OCI-M2 (cell line): Measurements from ENCODE around the gene FAM193A.
"Not testable (repeated sequence)": the region's sequence is repeated elsewhere in the genome, so short reads cannot be mapped to it uniquely, and the experiment has no call there.

Experiments
- DNase-seq: peaks from one replicate; lab custom pipeline; 2025; ENCODE audit not compliant: unreplicated experiment; lab: John Stamatoyannopoulos, UW

The FAM193A gene

GRCh38 chr4:2744576-2745270 lies 208.3 kb downstream of the FAM193A start:
- DNase-seq, result no peak

- no peak for DNase-seq
These were observed 209.1 kb downstream of the FAM193A start for GRCh38 chr4:2745516-2745915.

- DNase-seq, result no peak
These were observed 209.7 kb downstream of the FAM193A start for GRCh38 chr4:2745981-2746806.

GRCh38 chr4:2746891-2747695 lies 210.6 kb downstream of the FAM193A start:
- no peak for DNase-seq

- DNase-seq, result no peak
These were observed 214.5 kb downstream of the FAM193A start for GRCh38 chr4:2750719-2751605.

- no peak for DNase-seq
These were observed 217.0 kb downstream of the FAM193A start for GRCh38 chr4:2753436-2753835.

- no peak for DNase-seq
These were observed 218.7 kb downstream of the FAM193A start for GRCh38 chr4:2754848-2755819.

- no peak for DNase-seq
These were observed 219.6 kb downstream of the FAM193A start, which contains the start of gene TNIP2 for GRCh38 chr4:2755821-2756690. Gene TNIP2 (minus strand): TSS chr4:2756336. CDS start chr4:2756289, 47 bp downstream.

GRCh38 chr4:2756691-2757350 lies 220.4 kb downstream of the FAM193A start:
- DNase-seq, result no peak

GRCh38 chr4:2757426-2757825 lies 221.0 kb downstream of the FAM193A start:
- no peak for DNase-seq

GRCh38 chr4:2761035-2761923 lies 224.8 kb downstream of the FAM193A start:
- no peak for DNase-seq

GRCh38 chr4:2762048-2762447 lies 225.6 kb downstream of the FAM193A start:
- DNase-seq, result no peak

GRCh38 chr4:2762486-2763370 lies 226.3 kb downstream of the FAM193A start:
- DNase-seq, result not testable (repeated sequence)

GRCh38 chr4:2763511-2763967 lies 227.1 kb downstream of the FAM193A start:
- DNase-seq, result no peak

GRCh38 chr4:2765832-2766526 lies 229.5 kb downstream of the FAM193A start:
- no peak for DNase-seq
